ENCODE results near the gene ELP5. TPM values are rescaled to one million over a fixed set of nuclear protein-coding genes. Genes with fewer than 3 reads are reported as not detected.

The ELP5 gene
- total RNA-seq, 4 donors from 2014 or later = 41.9 to 65.6 (median 51.3) TPM

DNA sequence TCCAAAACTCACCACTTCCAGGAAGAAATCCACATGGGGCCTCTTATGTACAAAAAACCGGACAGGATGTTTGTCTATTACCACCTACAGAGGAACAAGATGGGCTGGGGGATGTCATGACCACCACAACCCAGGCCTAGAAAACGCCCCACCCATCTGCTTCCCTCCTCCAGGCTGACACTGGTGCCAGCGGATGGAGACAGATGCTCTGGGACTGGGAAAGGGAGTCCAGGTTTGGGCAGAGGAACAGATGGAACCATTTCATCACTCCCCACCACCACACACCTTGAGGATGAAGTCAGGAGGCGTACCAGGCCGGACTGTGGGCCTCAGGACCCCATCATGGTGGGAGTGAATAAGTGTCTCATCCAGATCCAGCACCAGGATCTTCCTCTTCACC is 5.2 kb upstream of the ELP5 start:
- DNase-seq = no peak
- Histone ChIP-seq H3K27me3 (no peaks in the 10 kb centered on the region), H3K27ac (no peak overlapping the region), H3K4me3 (no peak overlapping the region), H3K4me1 (peaks cover 0 to 14% of the 10 kb centered on the region in 2 donors), H3K9me3 (no peaks in the 10 kb centered on the region), H3K36me3 (no peaks in the 10 kb centered on the region)
- TF ChIP-seq, protein P1, sequence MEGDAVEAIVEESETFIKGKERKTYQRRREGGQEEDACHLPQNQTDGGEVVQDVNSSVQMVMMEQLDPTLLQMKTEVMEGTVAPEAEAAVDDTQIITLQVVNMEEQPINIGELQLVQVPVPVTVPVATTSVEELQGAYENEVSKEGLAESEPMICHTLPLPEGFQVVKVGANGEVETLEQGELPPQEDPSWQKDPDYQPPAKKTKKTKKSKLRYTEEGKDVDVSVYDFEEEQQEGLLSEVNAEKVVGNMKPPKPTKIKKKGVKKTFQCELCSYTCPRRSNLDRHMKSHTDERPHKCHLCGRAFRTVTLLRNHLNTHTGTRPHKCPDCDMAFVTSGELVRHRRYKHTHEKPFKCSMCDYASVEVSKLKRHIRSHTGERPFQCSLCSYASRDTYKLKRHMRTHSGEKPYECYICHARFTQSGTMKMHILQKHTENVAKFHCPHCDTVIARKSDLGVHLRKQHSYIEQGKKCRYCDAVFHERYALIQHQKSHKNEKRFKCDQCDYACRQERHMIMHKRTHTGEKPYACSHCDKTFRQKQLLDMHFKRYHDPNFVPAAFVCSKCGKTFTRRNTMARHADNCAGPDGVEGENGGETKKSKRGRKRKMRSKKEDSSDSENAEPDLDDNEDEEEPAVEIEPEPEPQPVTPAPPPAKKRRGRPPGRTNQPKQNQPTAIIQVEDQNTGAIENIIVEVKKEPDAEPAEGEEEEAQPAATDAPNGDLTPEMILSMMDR (IDR thresholded peaks at IDR 0.05) = no peak
- TF ChIP-seq POLR2A (IDR thresholded peaks at IDR 0.05) = no peak
- intact Hi-C loops (cut with DNase I; ENCODE audit: low total_unique reads) = no loop called here

DNA sequence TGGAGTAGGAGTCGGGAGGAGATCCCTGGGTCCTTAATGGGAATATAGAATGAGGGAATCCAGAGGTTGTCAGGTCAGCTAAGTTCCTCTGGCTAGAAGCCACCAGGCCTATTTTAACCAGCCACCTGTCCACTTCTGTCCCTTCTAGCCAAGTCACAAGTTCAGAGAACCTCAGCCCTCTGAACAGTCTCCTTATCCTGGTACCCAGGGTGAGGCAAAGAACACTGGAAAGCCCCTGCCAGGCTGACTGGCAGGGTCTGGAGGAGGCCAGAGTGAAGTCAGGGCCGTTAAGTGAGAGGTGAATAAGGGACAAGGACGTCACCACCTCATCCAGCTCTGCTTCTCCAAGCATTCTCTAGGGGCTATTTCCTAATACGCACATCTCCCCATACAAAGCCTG is 3.2 kb upstream of the ELP5 start:
- TF ChIP-seq POLR2A (IDR thresholded peaks at IDR 0.05) = no peak
- TF ChIP-seq, protein P1 (IDR thresholded peaks at IDR 0.05) = no peak
- Histone ChIP-seq H3K27ac (no peak overlapping the region), H3K4me3 (no peak overlapping the region), H3K27me3 (no peaks in the 10 kb centered on the region), H3K4me1 (peaks cover 0 to 21% of the 10 kb centered on the region in 2 donors), H3K36me3 (no peaks in the 10 kb centered on the region), H3K9me3 (no peaks in the 10 kb centered on the region)
- intact Hi-C loops (cut with DNase I; ENCODE audit: low total_unique reads) = no loop called here
- DNase-seq = no peak

DNA sequence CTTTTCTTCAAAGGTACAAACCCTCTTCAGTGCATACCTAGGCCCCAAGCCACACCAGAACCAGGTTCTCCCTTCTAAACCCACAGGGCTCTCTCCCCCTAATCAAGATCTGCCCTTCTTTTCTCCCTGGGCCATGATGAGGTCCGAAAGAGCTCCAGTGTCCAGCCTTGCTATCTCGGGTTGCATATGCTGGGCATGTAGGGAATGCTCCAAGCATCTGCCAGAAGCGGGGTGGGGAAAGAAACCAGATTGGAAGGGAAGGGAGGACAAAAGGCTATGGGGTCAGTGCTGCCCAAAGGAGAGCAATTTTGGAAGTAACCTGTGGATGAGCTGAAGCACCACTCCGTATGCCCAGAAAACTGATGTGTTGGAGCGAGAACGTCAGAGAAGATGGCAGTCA is 2.8 kb upstream of the ELP5 start:
- H3K27me3 ChIP-seq = no peaks in the 10 kb centered on the region
- no peaks in the 10 kb centered on the region for H3K36me3 ChIP-seq
- H3K9me3 ChIP-seq = no peaks in the 10 kb centered on the region
- H3K4me1 ChIP-seq = peaks cover 0 to 21% of the 10 kb centered on the region in 2 donors
- DNase-seq = no peak
- intact Hi-C loops (cut with DNase I; ENCODE audit: low total_unique reads) = no loop called here
- H3K4me3 ChIP-seq = no peak overlapping the region
- H3K27ac ChIP-seq = no peak overlapping the region
- TF ChIP-seq, protein P1 (IDR thresholded peaks at IDR 0.05) = no peak
- TF ChIP-seq POLR2A (IDR thresholded peaks at IDR 0.05) = no peak

DNA sequence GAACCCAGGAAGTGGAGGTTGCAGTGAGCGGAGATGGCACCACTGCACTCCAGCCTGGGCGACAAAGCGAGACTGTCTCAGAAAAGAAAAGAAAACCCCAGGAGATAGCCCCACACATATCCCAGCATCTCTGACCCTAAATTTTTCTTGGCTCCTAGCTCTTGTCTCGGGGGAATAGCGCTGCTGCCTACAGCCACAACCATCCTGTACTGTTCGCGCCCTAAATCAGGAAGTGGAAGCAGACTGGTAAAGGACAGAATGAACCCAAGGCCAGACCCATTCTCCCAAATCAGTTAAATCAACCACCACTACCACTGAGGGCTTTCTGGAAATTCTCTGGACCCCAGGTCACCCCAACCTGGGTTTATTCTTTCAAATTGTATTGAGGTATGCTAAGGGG is 2.2 kb upstream of the ELP5 start:
- H3K4me1 ChIP-seq = peaks cover 0 to 21% of the 10 kb centered on the region in 2 donors
- no peak for DNase-seq
- no peaks in the 10 kb centered on the region for H3K27me3 ChIP-seq
- intact Hi-C loops (cut with DNase I; ENCODE audit: low total_unique reads) = no loop called here
- no peaks in the 10 kb centered on the region for H3K36me3 ChIP-seq
- no peak overlapping the region for H3K27ac ChIP-seq
- TF ChIP-seq, protein P1 (IDR thresholded peaks at IDR 0.05) = no peak
- TF ChIP-seq POLR2A (IDR thresholded peaks at IDR 0.05) = no peak
- no peaks in the 10 kb centered on the region for H3K9me3 ChIP-seq
- H3K4me3 ChIP-seq = peak overlapping the region in 1 of 2 donors; percentile 73

DNA sequence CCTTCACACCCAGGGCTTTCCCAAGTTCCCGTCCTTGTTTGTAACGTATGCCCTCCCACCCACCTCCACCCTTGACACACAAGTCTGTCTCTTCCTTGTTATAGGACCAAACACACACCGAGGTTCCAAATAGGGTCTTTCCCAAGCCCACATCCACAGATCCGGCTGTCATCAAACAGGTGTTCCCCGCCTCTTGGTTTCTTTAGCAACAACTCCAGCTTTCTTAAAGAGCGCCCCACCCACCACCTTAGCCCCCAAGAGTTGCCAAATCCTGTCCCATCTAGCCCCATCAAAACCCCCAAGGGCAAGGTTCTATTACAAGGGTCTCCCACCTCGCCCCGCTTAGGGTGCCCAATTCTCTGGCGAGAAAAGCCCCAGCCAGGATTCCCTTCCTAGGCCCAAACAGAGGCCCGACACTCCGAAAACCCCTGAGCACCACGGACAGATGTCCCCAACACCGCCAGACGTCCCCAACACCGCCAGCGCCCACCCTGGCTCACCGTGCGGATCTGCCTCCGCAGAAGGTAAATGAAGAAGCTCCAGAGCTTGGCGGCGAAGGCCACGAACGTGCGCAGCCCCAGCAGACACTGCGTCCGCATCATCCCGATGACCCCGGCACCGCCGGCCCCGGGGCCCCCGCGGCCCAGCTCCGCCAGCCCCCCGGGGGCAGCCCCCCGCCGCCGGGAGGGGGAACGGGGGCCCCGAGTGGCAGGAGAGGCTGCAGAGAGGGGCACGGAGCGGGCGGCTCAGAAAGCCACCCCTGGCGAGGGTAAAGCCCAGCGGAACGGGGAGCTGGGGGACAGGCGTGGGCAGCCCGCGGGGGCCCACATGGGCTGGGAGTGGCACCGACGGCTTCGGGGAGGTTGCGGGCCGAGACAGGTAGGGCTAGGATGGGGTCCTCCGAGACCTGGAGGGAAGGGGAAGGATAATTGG is 1.1 kb upstream of the ELP5 start:
- TF ChIP-seq, protein P1 (IDR thresholded peaks at IDR 0.05) = no peak
- TF ChIP-seq POLR2A (IDR thresholded peaks at IDR 0.05) = no peak
- no peaks in the 10 kb centered on the region for H3K27me3 ChIP-seq
- intact Hi-C loops (cut with DNase I; ENCODE audit: low total_unique reads) = no loop called here
- H3K4me1 ChIP-seq = peaks cover 0 to 21% of the 10 kb centered on the region in 2 donors
- no peaks in the 10 kb centered on the region for H3K36me3 ChIP-seq
- H3K4me3 ChIP-seq = peak overlapping the region; percentile 68 to 73
- DNase-seq = no peak
- peak overlapping the region; percentile 97 to 98 for H3K27ac ChIP-seq
- H3K9me3 ChIP-seq = no peaks in the 10 kb centered on the region
